GM10847 (cell line): ENCODE results near the gene PPP1CB.

Experiments used
- POLR2A ChIP-seq: IDR thresholded peaks from 2 replicates; pipeline ENCODE4 v1.6.1; 2011; ENCODE audit not compliant: insufficient read length; ENCODE audit errors: extremely low read depth

Gene PPP1CB

DNA sequence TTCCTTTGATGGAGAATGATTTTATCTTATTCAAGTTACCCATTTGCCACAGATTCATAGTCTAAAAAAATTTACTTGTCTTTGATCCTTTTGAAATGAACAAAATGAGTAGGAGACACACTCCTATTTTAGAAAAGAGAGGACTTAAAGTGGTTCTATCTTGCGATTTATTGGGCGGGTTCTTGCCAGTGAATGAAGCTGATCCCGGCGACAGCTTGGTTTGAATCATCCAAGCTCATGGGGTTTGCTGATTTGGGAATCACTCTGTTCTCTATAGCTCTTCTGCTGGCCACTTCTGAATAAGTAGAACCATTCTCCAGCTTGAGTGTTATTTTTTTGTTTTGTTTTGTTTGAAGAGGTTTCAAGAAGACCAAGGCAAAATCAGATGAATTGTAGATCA lies 25.5 kb upstream of the PPP1CB start:
- TF ChIP-seq POLR2A, result no peak

DNA sequence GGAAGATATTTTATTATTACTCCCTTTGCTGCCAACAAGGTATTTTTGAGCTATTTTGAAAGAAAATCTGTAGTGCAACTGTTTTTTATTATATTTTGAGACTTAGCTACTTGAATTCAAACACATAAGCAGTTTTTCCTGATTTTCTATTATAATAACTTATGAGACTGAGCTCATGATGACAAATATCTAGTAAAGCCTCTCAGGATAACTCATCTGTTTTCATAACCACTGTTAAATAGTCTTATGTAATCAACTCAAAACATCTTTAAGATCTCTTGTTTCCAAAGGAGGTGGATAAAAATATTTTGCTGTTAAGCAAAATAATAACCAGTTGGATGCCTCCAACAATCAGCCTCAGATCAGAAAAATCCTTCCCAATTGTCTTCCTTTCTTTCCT lies 21.9 kb upstream of the PPP1CB start:
- TF ChIP-seq POLR2A, result no peak

DNA sequence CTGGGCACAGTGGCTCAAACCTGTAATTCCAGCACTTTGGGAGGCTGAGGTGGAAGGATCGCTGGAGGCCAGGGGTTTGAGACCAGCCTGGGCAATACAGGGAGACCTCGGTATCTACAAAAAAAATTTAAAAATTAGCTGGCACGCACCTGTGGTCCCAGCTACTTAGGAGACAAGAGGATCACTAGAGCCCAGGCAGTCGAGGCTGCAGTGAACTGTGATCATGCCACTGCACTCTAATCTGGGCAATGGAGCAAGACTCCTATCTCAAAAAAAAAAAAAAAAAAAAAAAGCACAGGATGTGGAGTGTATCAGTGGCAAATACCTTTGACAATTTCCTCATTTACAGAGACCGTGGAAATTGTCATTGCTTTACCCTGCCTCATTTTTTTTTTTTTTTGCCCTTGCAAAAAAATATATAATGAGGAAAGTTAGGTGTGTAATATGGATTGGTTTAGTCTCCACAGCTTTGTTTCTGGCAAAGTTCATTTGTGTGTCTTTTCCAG lies 20.9 kb upstream of the PPP1CB start:
- no peak for TF ChIP-seq POLR2A

DNA sequence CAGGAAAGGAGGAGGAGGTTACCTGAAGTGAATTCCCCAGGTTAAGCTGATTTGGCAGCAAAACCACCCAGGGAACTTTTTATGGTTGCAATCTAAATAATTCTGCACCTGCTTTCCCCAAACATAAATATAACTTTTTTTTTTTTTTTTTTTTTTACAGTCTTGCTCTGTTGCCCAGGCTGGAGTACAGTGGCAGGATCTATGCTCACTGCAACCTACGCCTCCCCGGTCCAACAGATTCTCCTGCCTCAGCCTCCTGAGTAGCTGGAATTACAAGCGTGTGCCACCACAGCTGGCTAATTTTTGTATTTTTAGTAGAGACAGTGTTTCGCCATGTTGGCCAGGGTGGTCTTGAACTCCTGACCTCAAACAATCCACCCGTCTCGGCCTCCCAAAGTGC lies 16.1 kb upstream of the PPP1CB start:
- no peak for TF ChIP-seq POLR2A

DNA sequence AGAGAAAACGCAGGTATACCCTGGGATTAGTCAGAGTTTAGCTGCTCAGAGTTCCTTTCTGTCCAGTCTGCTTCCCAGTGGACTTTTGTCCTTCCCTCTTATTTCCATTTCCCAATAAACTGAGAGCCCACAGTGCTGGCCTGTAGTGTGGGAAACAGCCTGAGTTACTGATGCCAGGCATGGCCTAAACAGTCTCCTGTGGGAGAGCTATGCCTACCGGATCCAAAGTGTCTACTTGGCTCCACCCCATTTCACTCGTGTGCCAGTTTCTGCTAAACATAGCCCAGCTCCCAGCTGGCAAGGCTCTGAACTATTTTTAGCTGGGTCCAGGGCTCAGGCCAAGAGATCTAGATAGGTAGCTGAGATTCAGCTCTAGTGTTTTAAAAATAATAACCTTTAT lies 15.6 kb upstream of the PPP1CB start:
- TF ChIP-seq POLR2A, result no peak

DNA sequence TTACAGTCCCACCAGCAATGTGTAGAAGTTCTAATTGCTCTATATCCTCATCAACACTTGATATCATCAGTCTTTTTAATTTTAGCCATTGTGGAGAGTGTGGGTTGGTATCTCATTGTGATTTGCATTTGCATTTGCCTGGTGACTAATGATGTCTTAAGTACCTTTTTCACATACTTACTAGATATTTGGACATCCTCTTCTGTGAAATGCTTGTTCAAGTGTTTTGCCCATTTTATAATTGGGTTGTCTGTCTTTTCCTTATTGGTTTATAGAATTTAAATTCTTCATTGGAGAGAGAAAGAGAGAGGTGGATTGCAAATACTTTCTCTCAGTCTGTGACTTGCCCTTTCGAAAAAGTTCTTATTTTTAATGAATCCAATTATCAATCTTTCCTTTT lies 14.0 kb upstream of the PPP1CB start:
- TF ChIP-seq POLR2A, result no peak

DNA sequence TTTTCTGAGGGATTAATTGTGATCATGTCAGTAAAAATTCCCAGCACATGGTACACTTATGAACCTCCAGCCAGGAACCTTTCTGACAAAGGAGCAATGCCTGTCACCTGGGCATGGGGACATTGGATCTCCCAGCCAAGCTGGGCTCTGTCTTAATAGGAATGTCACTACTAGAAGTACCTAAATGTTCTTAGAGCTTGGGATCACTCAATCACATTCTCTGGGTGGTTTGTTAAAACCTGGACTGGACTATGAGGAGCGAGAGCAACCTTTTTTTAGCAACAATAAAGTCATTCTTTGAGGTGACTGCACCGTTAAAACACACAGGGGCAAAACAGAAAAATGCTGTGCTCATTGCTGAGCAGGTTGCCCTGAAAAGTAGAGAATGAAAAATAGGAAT lies 6.4 kb upstream of the PPP1CB start:
- no peak for TF ChIP-seq POLR2A

DNA sequence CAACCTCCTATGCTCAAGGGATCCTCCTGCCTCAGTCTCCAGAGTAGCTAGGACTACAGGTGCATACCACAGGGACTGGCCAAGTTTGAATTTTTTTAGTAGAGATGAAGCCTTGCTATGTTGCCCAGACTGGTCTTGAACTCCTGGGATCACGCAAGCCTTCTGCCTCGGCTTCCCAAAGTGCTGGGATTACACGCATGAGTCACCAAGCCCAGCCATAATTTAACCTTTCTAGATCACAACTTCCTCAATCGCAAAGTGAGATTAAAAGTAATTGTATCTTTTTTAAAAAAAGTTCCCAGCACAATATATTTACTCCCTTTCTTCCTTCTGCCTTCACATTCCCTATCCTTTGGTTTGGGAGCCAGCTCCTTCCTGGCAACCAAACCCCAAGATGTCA lies 5.8 kb upstream of the PPP1CB start:
- TF ChIP-seq POLR2A, result no peak

DNA sequence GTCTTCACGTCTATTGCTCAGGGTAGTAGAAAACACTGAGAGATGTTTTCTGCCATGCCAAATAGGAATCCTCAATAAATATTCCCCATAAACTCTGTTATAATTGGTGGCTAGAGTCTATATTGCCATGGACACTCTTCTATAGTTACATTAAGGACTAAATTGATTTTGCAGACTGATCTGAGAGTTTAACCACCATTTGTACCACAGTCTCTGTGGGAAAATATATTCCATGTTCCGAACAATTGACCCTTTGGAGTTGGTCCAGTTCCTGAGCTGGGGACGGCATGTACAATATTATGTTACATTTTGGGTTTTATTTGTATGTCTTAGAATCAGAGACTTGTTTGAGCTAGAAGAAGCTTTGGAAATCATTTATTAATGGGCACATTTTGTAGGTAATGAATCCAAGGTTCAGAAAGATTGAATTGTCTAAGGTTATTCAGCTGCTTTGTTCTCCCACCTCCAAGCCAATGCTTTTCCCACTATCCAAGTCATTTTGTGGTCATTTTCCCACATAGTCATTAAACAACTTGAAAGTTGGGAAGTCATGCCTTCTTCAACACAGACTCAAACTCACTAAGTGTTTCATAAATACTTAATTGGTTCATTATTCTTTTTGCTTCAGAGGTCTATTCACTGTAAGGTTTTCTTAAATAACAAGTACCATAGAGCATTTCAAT lies 5.1 kb upstream of the PPP1CB start:
- TF ChIP-seq POLR2A, result no peak

DNA sequence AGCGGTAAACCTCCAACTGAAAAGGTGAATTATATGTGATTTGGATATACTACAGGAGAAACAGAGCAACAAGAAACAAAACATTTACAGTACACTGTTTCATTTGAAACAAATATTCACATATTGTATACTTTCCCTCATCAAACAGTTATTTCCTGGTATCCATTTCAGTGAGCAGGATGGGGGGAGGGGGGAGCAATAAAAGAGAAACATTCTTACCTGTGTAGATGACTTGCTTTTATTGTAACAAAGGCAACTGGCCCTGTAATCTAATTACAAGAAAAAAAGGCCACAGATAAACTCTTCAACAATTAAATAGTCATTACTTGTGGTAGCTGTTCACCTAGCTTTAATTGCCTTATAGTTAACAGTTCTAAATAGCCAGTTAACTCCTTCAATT lies 3.9 kb upstream of the PPP1CB start:
- TF ChIP-seq POLR2A, result no peak

DNA sequence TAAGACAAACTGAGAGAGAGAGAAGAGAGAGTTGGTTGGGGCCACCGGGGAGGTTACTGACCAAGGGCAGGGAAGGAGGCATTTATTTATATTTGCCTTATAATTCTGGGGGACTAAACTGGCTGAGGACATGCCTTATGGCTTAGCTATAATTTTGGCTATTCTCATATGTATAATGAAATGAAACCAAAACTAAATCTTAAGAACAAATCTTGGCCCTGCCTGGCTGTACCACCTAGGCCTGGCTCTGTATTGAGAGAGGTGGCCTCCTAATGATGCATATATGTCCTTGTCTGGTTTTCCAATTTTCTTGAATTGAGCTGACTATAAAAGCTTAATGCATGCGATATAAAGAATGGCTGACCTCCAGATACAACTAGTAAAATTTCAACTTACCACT lies 3.5 kb upstream of the PPP1CB start:
- no peak for TF ChIP-seq POLR2A

DNA sequence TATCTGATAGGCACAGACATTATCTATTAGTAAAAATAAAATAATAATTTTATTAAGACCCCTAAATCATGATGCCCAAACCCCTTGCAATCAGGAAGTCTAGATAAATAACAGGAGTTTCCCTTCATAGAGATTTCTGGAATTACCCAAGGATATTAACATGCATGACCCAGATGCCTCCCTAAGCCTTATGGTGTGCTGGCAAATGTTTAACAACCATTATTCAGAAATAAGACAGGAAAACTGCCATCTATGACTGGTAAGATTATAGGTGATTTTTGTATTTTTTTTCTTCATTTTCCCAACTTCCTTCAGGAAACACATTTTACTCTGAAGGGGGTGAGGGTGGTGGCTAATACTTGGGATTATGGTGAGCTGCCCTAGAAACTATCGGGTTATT lies 2.7 kb upstream of the PPP1CB start:
- TF ChIP-seq POLR2A, result no peak

DNA sequence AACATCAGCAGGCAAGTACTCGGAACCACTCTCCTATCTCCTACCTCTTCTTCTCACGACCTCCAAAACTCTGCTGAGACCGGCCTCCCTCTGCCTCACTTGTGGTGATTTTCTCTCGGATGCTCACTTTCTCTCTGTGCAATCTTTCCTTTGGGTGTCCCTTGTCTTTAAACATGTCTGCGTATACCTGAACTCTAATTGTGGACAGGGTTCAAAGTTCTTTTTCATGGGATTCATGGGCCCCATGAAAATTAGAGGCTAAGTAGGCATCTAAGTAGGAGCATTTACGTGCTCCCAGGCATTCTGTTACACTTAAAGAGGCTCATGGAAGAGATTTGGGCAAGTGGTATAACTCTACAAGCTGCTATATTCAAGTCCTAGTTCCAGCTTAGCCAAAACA lies 2.1 kb upstream of the PPP1CB start:
- TF ChIP-seq POLR2A, result no peak

DNA sequence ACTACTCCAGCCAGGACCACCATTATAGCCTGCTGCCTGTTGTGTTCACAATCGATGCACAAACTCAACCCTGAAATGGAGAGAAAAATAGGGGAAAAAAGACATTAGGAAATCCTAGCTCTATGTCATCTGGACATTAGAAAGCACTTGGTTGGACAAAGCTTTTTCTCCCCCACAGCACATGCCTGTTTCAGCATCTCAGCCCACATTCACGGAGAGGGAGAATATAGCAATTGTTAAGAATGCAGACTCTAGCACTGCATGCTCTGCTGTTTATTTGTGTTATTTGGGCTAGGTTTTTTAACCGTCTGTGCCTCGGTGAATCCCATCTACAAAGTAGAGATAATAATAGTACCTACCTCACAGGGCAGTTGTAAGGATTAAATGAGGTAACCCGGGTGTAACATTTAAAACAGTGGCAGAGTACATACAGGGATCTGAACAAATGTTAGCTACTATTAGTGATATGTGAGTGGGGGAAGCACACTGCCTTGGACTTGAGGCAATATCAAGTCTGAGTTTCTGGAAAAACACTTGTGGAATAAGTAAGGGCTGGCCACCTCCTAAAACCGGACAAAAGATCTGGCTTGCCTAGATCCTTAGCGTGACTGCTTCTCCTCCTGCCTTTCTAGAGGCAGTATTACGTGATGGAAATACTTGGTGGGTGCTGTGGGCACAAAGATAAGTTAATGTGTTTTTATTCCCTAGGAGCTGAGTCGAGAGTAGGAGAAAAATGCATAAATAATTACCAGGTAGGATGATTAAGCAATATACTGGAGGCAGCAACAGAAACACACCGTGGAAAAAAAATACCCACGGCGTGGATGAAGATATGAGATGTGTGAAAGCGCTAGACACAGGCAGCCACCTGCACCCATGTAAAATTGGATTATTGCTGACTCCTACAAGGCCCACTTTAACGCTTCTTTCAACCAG lies 1.0 kb upstream of the PPP1CB start:
- no peak for TF ChIP-seq POLR2A

DNA sequence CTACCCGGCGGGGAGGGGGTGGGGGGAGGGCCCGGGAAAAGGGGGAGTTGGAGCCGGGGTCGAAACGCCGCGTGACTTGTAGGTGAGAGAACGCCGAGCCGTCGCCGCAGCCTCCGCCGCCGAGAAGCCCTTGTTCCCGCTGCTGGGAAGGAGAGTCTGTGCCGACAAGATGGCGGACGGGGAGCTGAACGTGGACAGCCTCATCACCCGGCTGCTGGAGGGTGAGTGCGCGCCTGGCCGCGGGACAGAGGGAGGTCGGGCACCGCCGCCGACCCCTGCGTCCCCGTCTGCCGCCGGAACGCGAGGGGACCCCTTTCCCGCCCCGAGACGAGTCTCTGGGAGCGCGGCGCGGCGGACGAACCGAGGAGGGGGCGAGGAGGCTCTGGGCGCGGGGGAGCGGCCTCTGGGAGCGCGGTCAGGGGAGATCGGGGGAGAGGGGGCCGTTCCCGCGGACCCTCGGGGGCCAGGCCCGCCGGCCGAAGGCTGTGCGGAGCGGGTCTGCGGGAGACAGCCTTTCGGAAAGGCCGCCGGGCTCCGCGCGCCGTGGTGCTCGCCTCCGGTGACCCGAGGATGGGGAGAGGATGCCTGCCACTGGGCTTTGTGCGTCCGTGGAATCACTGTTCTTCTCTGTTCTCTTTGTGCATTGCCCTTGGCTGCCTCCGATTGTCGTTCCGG lies 463 bp downstream of the PPP1CB start:
- no peak for TF ChIP-seq POLR2A
